PC-3 (cell line): ENCODE measurements around the gene KDM4B.

Experiments
- EZH2phosphoT487 ChIP-seq: fragments of 300-600 bp; sonication (generic); IDR thresholded peaks from 2 replicates; pipeline ENCODE4 v1.6.1; 2018; ENCODE audit warnings: mild to moderate bottlenecking, antibody characterized with exemption, low read length, borderline replicate concordance
- TF ChIP-seq, protein P1 (sequence below): fragments of 300-600 bp; sonication (generic); conservative IDR thresholded peaks from 2 replicates; pipeline ENCODE4 v1.5.1; 2017; ENCODE audit warnings: antibody characterized with exemption, low read depth, mild to moderate bottlenecking, low read length

DNA sequence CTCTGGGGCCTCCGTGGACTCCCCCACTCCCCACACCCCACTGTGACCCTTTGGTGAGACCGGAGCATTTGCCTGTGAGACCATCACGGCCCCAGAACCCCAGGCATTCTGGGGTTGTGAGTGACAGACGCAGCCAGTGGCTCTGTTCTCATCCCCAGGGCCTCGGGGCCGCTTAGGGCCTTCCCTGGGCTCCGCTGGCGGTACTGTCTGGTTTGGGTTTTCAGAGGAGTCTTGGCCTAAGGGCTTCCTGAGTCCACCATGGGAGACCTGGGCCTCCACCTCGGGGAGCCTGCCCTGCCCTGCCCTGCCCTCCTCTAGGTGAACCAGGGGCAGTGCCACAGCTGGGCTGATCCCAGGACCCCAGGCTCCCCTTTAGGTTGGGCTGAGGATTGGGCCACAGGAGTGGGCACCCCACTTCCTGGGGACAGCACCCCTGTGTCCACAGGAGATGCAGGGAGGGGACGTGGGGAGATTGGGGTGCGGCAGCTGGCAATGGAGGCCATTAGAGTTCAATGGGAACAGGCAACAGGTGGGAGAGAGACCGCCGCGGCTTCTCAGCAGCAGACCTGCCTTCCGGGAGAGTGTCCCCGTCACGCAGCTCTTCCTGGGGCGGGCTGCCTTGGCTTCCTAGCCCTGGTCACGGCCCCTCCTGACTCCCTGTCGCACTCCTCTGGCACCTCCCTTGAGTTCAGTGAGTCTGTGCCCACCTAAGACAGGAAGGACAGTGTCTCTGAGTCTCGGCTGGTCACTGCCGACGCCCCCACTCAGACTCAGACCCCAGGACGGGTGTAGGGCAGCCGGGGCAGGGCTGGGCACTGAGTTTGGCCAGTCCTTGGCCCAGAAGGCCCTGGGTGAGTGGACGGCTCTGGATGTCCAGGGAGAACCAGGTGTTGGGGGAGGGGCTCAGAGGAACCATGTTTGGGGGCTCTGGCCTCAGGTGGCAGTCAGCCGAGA, 164.1 kb downstream of the KDM4B start:
- TF ChIP-seq, protein P1, sequence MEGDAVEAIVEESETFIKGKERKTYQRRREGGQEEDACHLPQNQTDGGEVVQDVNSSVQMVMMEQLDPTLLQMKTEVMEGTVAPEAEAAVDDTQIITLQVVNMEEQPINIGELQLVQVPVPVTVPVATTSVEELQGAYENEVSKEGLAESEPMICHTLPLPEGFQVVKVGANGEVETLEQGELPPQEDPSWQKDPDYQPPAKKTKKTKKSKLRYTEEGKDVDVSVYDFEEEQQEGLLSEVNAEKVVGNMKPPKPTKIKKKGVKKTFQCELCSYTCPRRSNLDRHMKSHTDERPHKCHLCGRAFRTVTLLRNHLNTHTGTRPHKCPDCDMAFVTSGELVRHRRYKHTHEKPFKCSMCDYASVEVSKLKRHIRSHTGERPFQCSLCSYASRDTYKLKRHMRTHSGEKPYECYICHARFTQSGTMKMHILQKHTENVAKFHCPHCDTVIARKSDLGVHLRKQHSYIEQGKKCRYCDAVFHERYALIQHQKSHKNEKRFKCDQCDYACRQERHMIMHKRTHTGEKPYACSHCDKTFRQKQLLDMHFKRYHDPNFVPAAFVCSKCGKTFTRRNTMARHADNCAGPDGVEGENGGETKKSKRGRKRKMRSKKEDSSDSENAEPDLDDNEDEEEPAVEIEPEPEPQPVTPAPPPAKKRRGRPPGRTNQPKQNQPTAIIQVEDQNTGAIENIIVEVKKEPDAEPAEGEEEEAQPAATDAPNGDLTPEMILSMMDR, result no peak
- TF ChIP-seq EZH2phosphoT487, result no peak
